OCI-LY3 (cell line): ENCODE measurements around the gene FRMD4A.

Source experiments
- CTCF ChIP-seq: fragments of 200-600, 300-600 bp; sonication (generic); IDR thresholded peaks from 2 replicates; pipeline ENCODE4 v1.5.1; 2014; ENCODE audit warnings: antibody characterized with exemption, low read length, low read depth
- EZH2phosphoT487 ChIP-seq: fragments of 200-600 bp; shearing (Covaris generic); IDR thresholded peaks from 2 replicates; pipeline ENCODE4 v1.6.1; 2018; ENCODE audit warnings: antibody characterized with exemption, mixed run types, low read depth

- TF ChIP-seq CTCF, result no peak
- TF ChIP-seq EZH2phosphoT487, result no peak
Observed at GRCh38 chr10:13922586-13922985, 408.1 kb downstream of the FRMD4A start.
